SJSA1 (cell line): ENCODE measurements around the gene RNU4-1. TPM values are rescaled to one million over a fixed set of nuclear protein-coding genes. Genes with fewer than 3 reads are reported as not detected.
A peak's percentile ranks its signal among the peaks of the same experiment; 100 is the strongest.

ENCODE experiments used
- DNase-seq, 2 experiments: peaks; one replicate each; pipeline ENCODE4 v3.0.0-alpha.2; 2015 to 2020; ENCODE audit warnings: low spot score in 2 of 2, low read depth in 1 of 2
- H3K27ac ChIP-seq: fragments of 250-450 bp; sonication (Bioruptor Pico); 2 replicates; pipeline ENCODE4 v1.5.1; 2020; ENCODE audit warnings: mild to moderate bottlenecking, moderate library complexity
- H3K27me3 ChIP-seq: fragments of 250-450 bp; sonication (Bioruptor Pico); replicated peaks from 2 replicates; pipeline ENCODE4 v1.5.1; 2020; ENCODE audit warnings: mild to moderate bottlenecking, moderate library complexity
- H3K36me3 ChIP-seq: fragments of 250-450 bp; sonication (Bioruptor Pico); 2 replicates; pipeline ENCODE4 v1.5.1; 2020; ENCODE audit warnings: mild to moderate bottlenecking
- H3K4me1 ChIP-seq: fragments of 250-450 bp; sonication (Bioruptor Pico); replicated peaks from 2 replicates; pipeline ENCODE4 v1.6.1; 2021; ENCODE audit warnings: mild to moderate bottlenecking
- H3K4me3 ChIP-seq: fragments of 250-450 bp; sonication (Bioruptor Pico); 2 replicates; pipeline ENCODE4 v1.5.1; 2020; ENCODE audit warnings: mild to moderate bottlenecking
- H3K9me3 ChIP-seq: fragments of 250-450 bp; sonication (Bioruptor Pico); replicated peaks from 2 replicates; pipeline ENCODE4 v1.5.1; 2020; ENCODE audit warnings: mild to moderate bottlenecking
- total RNA-seq: library from RNA; depleted of rRNA; stranded (reverse); fragments of >200 nt; shearing (Covaris generic); gene quantifications from 2 replicates; pipeline ENCODE4 v1.2.3, GENCODE V29; 2014

Gene RNU4-1
- total RNA-seq, 1 experiment from 2014 or later, result under 0.01 TPM

GRCh38 chr12:120321382-120322202 is 28.6 kb upstream of the RNU4-1 start:
- Histone ChIP-seq H3K4me3 (no peak overlapping the region), H3K4me1 (peaks cover 10% of the 10 kb centered on the region), H3K27ac (no peak overlapping the region), H3K9me3 (no peaks in the 10 kb centered on the region), H3K36me3 (no peaks in the 10 kb centered on the region), H3K27me3 (no peaks in the 10 kb centered on the region; the same call in 1 of the 2 replicates)
- no peak for DNase-seq

DNA sequence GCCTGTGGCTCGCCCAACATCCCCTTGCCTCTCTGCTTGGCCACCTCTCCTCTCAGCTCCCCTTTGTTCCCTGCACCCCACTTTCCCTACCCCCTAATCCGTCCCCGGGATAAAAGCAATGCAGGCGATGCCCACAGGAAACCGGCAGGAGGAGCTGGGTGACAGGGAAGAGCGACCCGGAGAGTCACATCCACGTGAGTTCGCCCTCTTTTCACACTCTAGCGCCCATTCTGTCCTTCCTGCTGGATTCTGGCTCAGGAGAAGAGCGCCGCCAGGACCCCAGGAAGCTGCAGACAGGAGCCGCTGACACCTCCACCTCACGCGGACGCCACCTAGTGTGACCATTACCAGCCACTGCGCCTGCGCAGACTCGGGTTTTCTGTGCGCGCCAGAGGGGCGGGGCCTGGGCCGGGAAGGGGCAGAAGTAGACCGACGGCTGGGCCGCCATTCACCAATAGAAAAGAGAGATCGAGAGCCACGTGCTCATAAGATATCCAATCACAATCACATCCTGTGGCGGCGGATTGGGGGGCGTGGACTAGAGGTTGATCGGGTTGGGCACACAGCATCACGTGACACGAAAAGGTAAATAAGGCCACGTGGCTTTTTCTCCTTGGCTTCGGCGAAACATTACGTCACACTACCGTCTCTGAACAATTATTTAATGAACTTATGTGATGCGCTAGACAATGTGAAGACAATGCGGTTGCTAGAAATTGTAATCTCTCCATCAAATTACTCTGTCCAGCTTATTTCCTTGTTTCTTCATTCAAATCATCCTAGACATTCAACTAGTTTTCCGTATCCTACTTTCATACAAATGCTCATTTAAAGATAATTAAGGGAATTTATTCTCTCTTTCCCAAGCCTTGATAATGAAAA is 24.4 kb upstream of the RNU4-1 start:
- no peaks in the 10 kb centered on the region for H3K27me3 ChIP-seq
- no peaks in the 10 kb centered on the region for H3K36me3 ChIP-seq
- DNase-seq, result peak; percentile 97 to 99
- H3K27ac ChIP-seq, result no peak overlapping the region
- peaks cover 5% of the 10 kb centered on the region for H3K4me1 ChIP-seq
- H3K4me3 ChIP-seq, result peak overlapping the region; percentile 38
- no peaks in the 10 kb centered on the region for H3K9me3 ChIP-seq

- Histone ChIP-seq H3K9me3 (no peaks in the 10 kb centered on the region), H3K27ac (no peak overlapping the region), H3K4me1 (peaks cover 5% of the 10 kb centered on the region), H3K36me3 (no peaks in the 10 kb centered on the region), H3K4me3 (peak overlapping the region; percentile 38), H3K27me3 (no peaks in the 10 kb centered on the region)
- no peak for DNase-seq
These were observed 23.8 kb upstream of the RNU4-1 start for GRCh38 chr12:120316798-120317223.

DNA sequence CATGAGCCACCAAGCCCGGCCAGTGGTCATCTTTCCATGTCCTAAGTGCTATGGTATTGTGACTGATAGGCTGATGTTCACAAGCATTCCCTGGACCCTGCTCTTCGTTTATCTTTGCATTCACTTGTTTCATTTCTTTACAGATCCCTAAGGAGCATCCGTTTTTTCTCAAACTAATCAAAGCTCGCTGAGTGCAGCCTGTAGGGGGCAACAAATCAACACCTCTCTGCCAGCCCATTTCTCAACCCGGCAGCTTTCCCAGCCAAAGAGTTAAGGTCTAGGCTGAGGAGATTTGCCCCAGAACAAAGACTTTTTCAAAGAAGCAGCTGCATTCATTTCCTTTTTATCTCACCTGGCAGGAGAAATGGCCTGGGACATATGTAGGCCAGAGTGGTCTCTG is 21.2 kb upstream of the RNU4-1 start:
- Histone ChIP-seq H3K9me3 (no peaks in the 10 kb centered on the region), H3K36me3 (no peaks in the 10 kb centered on the region), H3K4me3 (no peak overlapping the region), H3K27ac (no peak overlapping the region), H3K27me3 (no peaks in the 10 kb centered on the region), H3K4me1 (peaks cover 5% of the 10 kb centered on the region)
- no peak for DNase-seq

- Histone ChIP-seq H3K4me1 (no peaks in the 10 kb centered on the region), H3K36me3 (no peaks in the 10 kb centered on the region), H3K27me3 (no peaks in the 10 kb centered on the region), H3K27ac (peak within 1 kb of the TSS; percentile 53), H3K9me3 (no peaks in the 10 kb centered on the region), H3K4me3 (peak within 1 kb of the TSS; percentile 46)
- peak; percentile 88 to 89 for DNase-seq
These were observed 9.2 kb upstream of the RNU4-1 start, which contains the start of gene SIRT4 for GRCh38 chr12:120301962-120302815. Gene SIRT4, plus strand, starts transcription at chr12:120302321. Its CDS starts 1,241 bp downstream, at chr12:120303562.

DNA sequence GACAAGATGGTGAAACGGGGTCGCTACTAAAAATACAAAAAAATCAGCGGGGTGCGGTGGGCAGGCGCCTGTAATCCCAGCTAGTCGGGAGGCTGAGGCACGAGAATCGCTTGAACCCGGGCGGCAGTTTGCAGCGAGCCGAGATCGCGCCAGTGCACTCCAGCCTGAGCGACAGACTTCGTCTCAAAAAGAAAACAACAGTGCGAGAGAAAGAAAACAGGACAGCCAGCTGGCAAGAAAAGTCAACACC is 701 bp downstream of the RNU4-1 start:
- Histone ChIP-seq H3K9me3 (no peaks in the 10 kb centered on the region), H3K36me3 (no peaks in the 10 kb centered on the region), H3K27ac (peak overlapping the region; percentile 100), H3K27me3 (no peaks in the 10 kb centered on the region), H3K4me1 (peaks cover 5% of the 10 kb centered on the region), H3K4me3 (peak overlapping the region; percentile 37)
- no peak for DNase-seq

DNA sequence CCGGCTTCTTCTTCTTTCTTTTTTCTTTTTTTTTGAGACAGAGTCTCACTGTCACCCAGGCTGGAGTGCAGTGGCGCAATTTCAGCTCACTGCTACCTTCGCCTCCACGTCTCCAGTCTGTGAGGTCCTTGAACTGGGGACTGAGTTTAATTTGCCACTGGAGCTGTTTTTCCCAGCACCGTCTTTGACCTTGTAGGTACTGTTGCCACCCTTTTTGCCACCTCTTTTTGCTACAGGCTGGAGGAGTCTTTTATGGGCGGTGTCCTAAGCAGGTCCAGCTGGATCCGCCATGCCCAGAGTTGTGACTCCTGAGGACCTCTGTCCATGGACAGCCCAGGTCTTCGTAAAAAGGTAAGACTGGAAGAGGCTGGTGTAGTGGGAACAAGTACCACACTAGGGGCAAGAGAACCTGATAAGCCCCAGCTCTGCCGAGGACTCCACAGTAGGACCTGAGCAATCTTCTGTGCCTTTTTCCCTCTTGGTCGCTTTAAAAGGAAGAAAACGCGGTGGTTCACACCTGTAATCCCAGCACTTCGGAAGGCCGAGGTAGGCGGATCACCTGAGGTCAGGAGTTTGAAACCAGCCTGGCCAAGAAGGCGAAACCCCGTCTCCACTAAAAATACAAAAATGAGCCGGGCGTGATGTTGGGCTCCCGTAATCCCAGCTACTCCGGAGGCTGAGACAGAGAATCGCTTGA is 2.3 kb downstream of the RNU4-1 start:
- Histone ChIP-seq H3K4me1 (peaks cover 15% of the 10 kb centered on the region), H3K4me3 (peak overlapping the region; percentile 10), H3K36me3 (no peaks in the 10 kb centered on the region), H3K9me3 (no peaks in the 10 kb centered on the region), H3K27ac (peak overlapping the region; percentile 23), H3K27me3 (no peaks in the 10 kb centered on the region)
- peak in 1 of 2 experiments; percentile 70 for DNase-seq

- Histone ChIP-seq H3K36me3 (no peaks in the 10 kb centered on the region), H3K27me3 (no peaks in the 10 kb centered on the region), H3K4me1 (peaks cover 15% of the 10 kb centered on the region), H3K9me3 (no peaks in the 10 kb centered on the region), H3K27ac (no peak overlapping the region), H3K4me3 (no peak overlapping the region)
- DNase-seq, result no peak
These were observed 5.5 kb downstream of the RNU4-1 start for GRCh38 chr12:120287491-120287890.

DNA sequence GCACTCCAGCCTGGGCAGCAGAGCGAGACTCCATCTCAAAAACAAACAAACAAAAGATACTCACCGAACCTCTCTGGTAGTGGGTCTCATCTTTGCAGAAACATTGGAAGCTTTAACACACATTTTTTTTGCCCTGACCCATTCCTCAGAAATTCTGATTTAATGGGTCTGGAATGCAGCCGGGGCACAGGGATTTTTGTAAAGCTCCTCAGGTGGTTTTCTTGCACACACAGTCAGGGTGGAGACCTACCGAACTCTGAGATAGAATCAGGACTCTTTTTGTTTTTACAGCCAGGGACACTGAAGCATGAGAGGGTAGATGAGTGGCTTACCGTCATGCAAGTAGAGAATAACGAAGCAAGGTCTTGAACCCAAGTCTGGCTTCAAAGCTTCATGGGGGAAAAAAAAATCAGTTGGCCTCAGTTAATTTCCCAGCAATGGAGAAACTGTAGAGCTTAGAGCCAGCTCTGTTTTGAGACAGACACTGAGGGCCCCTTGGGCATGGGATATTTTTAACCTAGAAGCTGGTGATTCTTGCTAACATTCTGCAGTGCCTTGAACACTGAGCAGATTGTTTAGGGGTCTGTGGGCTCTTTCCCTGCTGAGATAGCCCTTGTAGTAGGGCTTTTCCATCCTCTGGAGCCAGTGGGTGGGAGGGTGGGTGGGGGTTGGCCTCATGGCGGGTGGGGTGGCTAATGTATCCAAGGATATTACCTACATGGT is 6.1 kb downstream of the RNU4-1 start:
- Histone ChIP-seq H3K4me3 (no peak overlapping the region), H3K36me3 (no peaks in the 10 kb centered on the region), H3K27ac (no peak overlapping the region), H3K4me1 (peaks cover 15% of the 10 kb centered on the region), H3K27me3 (no peaks in the 10 kb centered on the region), H3K9me3 (no peaks in the 10 kb centered on the region)
- DNase-seq, result peak in 1 of 2 experiments; percentile 22

- no peak for DNase-seq
- no peak overlapping the region for H3K4me3 ChIP-seq
- H3K27ac ChIP-seq, result no peak overlapping the region
- H3K4me1 ChIP-seq, result peaks cover 10% of the 10 kb centered on the region
- H3K9me3 ChIP-seq, result no peaks in the 10 kb centered on the region
- H3K27me3 ChIP-seq, result no peaks in the 10 kb centered on the region
- H3K36me3 ChIP-seq, result no peaks in the 10 kb centered on the region
These were observed 8.7 kb downstream of the RNU4-1 start for GRCh38 chr12:120284381-120284780.

DNA sequence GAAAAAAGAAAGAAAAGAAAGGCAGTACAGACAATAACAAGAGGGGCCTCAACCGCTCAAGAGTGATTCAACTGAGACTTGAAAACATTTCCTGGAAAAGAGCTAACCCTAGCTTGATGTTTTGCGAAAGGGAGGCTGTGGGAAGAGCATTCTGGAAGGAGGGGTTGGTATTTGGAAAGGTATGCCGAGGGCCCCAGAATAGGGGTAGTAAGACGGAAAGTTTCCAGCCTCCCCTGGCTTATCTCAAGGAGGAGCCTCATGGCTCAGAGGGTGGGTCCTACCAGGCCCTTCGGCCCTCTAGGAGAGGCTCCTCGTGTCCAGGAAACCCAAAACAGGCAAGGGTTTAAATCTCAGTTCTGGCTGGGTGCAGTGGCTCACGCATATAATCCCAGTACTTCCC is 9.7 kb downstream of the RNU4-1 start:
- H3K4me3 ChIP-seq, result no peak overlapping the region
- H3K27me3 ChIP-seq, result no peaks in the 10 kb centered on the region
- no peaks in the 10 kb centered on the region for H3K9me3 ChIP-seq
- no peak for DNase-seq
- H3K4me1 ChIP-seq, result peaks cover 10% of the 10 kb centered on the region
- H3K27ac ChIP-seq, result no peak overlapping the region
- H3K36me3 ChIP-seq, result no peaks in the 10 kb centered on the region

GRCh38 chr12:120278137-120279069 is 14.6 kb downstream of the RNU4-1 start:
- Histone ChIP-seq H3K27me3 (no peaks in the 10 kb centered on the region), H3K4me1 (peaks cover 26% of the 10 kb centered on the region), H3K4me3 (no peak overlapping the region), H3K27ac (no peak overlapping the region), H3K36me3 (no peaks in the 10 kb centered on the region), H3K9me3 (no peaks in the 10 kb centered on the region)
- no peak for DNase-seq
